A549 treated with CpdA at 1 μM for 4 hours (cell line): ENCODE data around the gene TFE3. TPM values are rescaled to one million over a fixed set of nuclear protein-coding genes. Genes with fewer than 3 reads are reported as not detected.

ENCODE experiments used
- total RNA-seq: library from RNA; stranded (reverse); fragments of 200-300 nt; extraction: Qiagen RNA extraction; gene quantifications from 5 replicates; pipeline ENCODE4 v1.2.3, GENCODE V29; 2022; ENCODE audit warnings: low read depth

Gene TFE3
- total RNA-seq = 49.2 to 63.4 TPM (median 61.8 TPM) in 5 replicates

GRCh38 chrX:49043220-49043986 is at the start of gene TFE3:
Gene TFE3, minus strand, starts transcription at chrX:49043357. Its CDS starts 131 bp downstream, at chrX:49043226.

GRCh38 chrX:49079489-49080428 is 36.6 kb upstream of the TFE3 start, which contains the start of gene WDR45:
Gene WDR45, minus strand, starts transcription at chrX:49079887. Its CDS starts 1,792 bp downstream, at chrX:49078095.

GRCh38 chrX:49073601-49074575 is 30.7 kb upstream of the TFE3 start, which contains the start of gene PRAF2:
Gene PRAF2, minus strand, starts transcription at chrX:49074002. Its CDS starts 15 bp downstream, at chrX:49073987.

GRCh38 chrX:49058794-49059193 is 15.6 kb upstream of the TFE3 start, which contains the start of gene CCDC120:
Gene CCDC120, plus strand, starts transcription at chrX:49058999. Its CDS starts 3,043 bp downstream, at chrX:49062042.

GRCh38 chrX:49002091-49002935 is 40.8 kb downstream of the TFE3 start, which contains the start of gene GRIPAP1:
Gene GRIPAP1, minus strand, starts transcription at chrX:49002264. Its CDS starts 35 bp downstream, at chrX:49002229.

Other genes starting within 250 kb of the TFE3 start
- gene HDAC6, start 241.3 kb downstream of the TFE3 start, total RNA-seq = 22.9 to 33.4 TPM (median 29.2 TPM) in 5 replicates
- 0.10 TPM in 1 of 5 replicates, not detected in the others for gene ERAS, start 216.8 kb downstream of the TFE3 start, total RNA-seq
- gene PCSK1N, start 207.7 kb downstream of the TFE3 start, total RNA-seq = 18.4 to 50.4 TPM (median 44.8 TPM) in 5 replicates
- 80.5 to 110 TPM (median 105 TPM) in 5 replicates for gene TIMM17B, start 145.6 kb downstream of the TFE3 start, total RNA-seq
- gene PQBP1, start 145.4 kb downstream of the TFE3 start, total RNA-seq = 97.6 to 109 TPM (median 105 TPM) in 5 replicates
- 53.9 to 71.3 TPM (median 67.3 TPM) in 5 replicates for gene SLC35A2, start 131.7 kb downstream of the TFE3 start, total RNA-seq
- 10.7 to 12.1 TPM (median 11.5 TPM) in 5 replicates for gene PIM2, start 124.3 kb downstream of the TFE3 start, total RNA-seq
- gene OTUD5, start 85.8 kb downstream of the TFE3 start, total RNA-seq = 60.6 to 69.6 TPM (median 64.6 TPM) in 5 replicates
- 0.86 to 2.0 TPM (median 1.2 TPM) in 5 replicates for gene KCND1, start 71.5 kb downstream of the TFE3 start, total RNA-seq
- gene GRIPAP1, start 41.1 kb downstream of the TFE3 start, total RNA-seq = 22.2 to 24.2 TPM (median 23.0 TPM) in 5 replicates
- gene CCDC120, start 15.6 kb upstream of the TFE3 start, total RNA-seq = 3.2 to 4.7 TPM (median 3.6 TPM) in 5 replicates
- 32.8 to 48.2 TPM (median 42.6 TPM) in 5 replicates for gene PRAF2, start 30.6 kb upstream of the TFE3 start, total RNA-seq
- gene WDR45, start 36.5 kb upstream of the TFE3 start, total RNA-seq = 54.9 to 65.6 TPM (median 58.5 TPM) in 5 replicates
- gene GPKOW, start 80.4 kb upstream of the TFE3 start, total RNA-seq = 23.2 to 26.7 TPM (median 24.8 TPM) in 5 replicates
- 2.7 to 3.7 TPM (median 3.1 TPM) in 5 replicates for gene MAGIX, start 119.4 kb upstream of the TFE3 start, total RNA-seq
- gene PLP2, start 128.5 kb upstream of the TFE3 start, total RNA-seq = 307 to 435 TPM (median 429 TPM) in 5 replicates
- 12.7 to 22.2 TPM (median 20.7 TPM) in 5 replicates for gene PRICKLE3, start 143.0 kb upstream of the TFE3 start, total RNA-seq
- gene SYP, start 156.8 kb upstream of the TFE3 start, total RNA-seq = 2.4 to 3.6 TPM (median 3.1 TPM) in 5 replicates
- gene CACNA1F, start 190.0 kb upstream of the TFE3 start, total RNA-seq = not detected in 5 replicates
- 13.4 to 16.7 TPM (median 16.2 TPM) in 5 replicates for gene CCDC22, start 192.1 kb upstream of the TFE3 start, total RNA-seq
- 0.12 to 0.19 TPM (median 0.17 TPM) in 5 replicates for gene FOXP3, start 221.4 kb upstream of the TFE3 start, total RNA-seq
- gene PPP1R3F, start 226.4 kb upstream of the TFE3 start, total RNA-seq = 1.2 to 4.3 TPM (median 3.4 TPM) in 5 replicates